GM10248 (cell line): Measurements from ENCODE around the gene GRID2.

ENCODE experiments used
- CTCF ChIA-PET: fragments of 300-600 bp; sonication (Branson Sonifier 250); formaldehyde crosslinking; extraction: SDS; loops from one replicate; lab custom pipeline; 2021; ENCODE audit warnings: antibody characterized with exemption; lab: Yijun Ruan, JAX
- POLR2A ChIA-PET: fragments of 350-650 bp; sonication (Branson Sonifier 250); formaldehyde crosslinking; extraction: SDS; loops from one replicate; lab custom pipeline; 2020; ENCODE audit warnings: antibody characterized with exemption; lab: Yijun Ruan, JAX
- DNase-seq: peaks from one replicate; pipeline ENCODE4 v3.0.0; 2012; ENCODE audit errors: extremely low spot score
- TF ChIP-seq, protein P1 (sequence below): IDR thresholded peaks from 2 replicates; pipeline ENCODE4 v1.5.1; 2012; ENCODE audit warnings: mild to moderate bottlenecking, low read depth; ENCODE audit errors: extremely low read depth, missing control alignments, control extremely low read depth

Gene GRID2

DNA sequence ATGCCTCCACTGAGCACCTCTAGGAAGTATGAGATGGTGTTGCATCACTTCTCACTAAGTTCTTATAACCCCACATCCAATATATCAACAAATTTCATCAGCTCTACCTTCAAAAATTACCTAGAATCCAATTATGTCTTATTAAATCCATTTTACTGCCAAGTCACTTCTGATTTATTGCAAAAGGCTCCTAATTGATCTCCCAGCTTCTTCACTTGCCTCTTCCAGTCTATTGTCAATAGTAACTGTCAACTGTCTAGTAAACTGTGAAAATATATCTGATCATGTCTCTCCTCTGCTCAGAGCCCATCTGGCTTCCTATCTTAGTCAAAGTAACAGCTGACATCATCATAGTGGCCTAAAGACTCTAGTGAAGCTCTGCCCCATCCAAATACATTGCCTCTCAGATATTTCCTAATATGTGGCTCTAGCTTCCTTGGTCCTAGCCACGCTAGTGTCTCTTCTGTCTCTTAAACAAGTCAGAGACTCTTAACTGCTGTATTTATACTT is 1110.3 kb downstream of the GRID2 start:
- TF ChIP-seq, protein P1, sequence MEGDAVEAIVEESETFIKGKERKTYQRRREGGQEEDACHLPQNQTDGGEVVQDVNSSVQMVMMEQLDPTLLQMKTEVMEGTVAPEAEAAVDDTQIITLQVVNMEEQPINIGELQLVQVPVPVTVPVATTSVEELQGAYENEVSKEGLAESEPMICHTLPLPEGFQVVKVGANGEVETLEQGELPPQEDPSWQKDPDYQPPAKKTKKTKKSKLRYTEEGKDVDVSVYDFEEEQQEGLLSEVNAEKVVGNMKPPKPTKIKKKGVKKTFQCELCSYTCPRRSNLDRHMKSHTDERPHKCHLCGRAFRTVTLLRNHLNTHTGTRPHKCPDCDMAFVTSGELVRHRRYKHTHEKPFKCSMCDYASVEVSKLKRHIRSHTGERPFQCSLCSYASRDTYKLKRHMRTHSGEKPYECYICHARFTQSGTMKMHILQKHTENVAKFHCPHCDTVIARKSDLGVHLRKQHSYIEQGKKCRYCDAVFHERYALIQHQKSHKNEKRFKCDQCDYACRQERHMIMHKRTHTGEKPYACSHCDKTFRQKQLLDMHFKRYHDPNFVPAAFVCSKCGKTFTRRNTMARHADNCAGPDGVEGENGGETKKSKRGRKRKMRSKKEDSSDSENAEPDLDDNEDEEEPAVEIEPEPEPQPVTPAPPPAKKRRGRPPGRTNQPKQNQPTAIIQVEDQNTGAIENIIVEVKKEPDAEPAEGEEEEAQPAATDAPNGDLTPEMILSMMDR: no peak
- CTCF ChIA-PET: interaction anchor here (0.6 to 1.3 kb wide), 2 partner anchors 12 to 15 kb away, joined by 3 read pairs; no protein-coding TSS in a partner anchor

DNA sequence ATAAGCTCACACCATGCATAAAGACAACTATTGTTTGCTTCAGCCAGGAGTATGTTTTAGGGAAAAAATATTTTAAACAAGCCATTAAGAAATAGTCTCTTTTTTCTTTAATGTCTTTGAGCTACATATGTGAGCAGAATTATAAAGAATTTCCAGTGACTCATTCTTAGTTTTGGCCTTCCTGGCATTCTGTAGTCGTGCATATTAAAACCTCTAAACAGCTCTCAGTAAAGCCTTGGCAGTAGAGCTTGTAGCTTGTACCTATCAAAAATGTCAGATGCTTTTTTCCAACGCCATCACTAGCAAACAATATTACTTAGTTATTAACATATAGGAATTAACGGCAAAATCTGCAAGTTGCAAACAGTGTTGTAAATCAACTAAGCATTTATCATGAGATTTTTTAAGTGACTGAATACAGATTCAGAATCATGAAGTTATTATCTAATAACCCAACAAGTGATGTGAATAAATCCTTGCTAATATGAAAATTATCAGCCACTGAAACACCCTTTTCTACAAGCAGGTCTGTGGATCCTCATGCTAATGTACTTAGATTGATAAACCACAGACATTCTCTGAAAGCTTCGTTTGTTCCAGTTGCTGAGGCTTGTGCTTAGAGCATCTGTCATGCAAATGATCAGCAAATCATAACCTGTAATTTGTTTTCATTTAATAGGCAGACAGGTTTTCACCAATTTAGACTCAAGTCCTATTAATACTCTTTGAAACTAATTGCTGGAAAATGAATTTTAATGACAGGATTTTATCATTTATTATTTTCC is 1112.8 kb downstream of the GRID2 start:
- ChIA-PET CTCF (no interaction called here), POLR2A (no interaction called here)
- TF ChIP-seq, protein P1: no peak
- no peak for DNase-seq

More for the DNA sequence above, 1110.3 kb downstream of the GRID2 start:
- POLR2A ChIA-PET: no interaction called here
- DNase-seq: no peak

DNA sequence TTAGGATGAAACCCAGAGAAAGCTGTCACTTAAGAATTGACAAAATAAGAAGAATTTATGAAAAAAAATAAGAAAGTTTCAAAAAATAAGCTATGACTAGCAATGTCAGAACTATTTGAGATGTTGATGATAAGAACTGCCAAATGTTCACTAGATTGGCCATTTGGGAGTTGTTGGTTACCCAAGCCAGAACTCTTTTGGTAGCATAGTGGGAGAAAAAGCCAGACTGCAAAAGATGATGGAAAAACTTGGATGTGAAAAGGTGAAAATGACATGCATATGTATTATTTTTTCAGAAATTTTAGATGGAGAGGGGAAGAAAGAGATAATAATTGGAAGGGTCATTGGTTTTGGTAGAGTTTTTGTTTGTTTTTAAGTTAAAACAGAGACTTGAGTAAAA is 1127.6 kb downstream of the GRID2 start:
- CTCF ChIA-PET: no interaction called here
- TF ChIP-seq, protein P1: no peak
- no peak for DNase-seq
- POLR2A ChIA-PET: no interaction called here

DNA sequence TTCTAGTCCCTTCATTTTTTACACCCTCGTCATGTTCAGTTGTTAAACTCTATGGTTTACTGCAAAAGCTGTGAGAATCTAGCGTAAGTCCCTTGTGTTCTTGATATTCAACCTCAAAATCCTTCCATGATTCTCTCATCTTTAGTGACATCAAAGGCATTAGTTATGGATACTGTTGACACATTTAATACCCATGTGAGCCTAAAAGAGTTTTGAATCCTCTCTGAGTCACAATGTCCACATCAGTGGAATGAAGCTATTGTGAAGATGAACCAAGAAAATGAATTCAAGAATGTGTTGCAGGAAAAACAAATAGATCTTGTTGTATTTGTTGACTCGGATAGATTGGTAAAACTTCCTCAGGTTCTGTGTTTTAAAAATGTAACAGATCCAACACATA is 1130.1 kb downstream of the GRID2 start:
- POLR2A ChIA-PET: no interaction called here
- CTCF ChIA-PET: interaction anchor here (1.4 kb wide), 1 partner anchor 10 kb away, joined by 3 read pairs; no protein-coding TSS in a partner anchor
- TF ChIP-seq, protein P1: no peak
- DNase-seq: no peak

DNA sequence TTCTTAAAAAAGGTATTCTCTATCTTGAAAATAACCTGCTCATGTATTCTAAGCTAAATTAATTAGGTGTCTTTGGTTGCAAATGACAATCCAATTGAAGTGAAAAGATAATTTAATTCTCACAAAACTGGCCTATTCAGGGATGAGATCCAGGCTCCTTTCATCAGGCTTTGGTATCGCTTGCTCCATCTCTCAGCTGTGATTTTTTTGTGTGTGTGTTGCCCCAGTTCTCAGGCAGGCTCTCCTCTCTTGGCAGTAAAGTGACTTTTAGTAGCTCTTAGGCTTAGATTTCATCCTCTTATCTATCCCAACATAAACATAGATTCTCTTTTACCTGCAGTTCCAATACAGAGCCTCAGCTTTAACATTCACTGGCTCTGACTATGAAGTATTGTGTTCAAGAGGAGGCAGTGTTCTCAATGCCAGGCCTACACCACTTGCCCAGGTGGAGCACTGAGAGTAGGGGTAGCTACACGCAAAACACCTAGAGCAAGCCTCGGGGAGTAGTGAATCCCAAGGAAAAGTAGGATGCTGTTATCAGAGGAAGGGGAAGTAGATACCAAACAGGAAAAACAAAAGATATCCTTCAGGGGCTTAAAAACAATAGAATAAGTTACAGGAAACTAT is 1132.3 kb downstream of the GRID2 start:
- POLR2A ChIA-PET: no interaction called here
- TF ChIP-seq, protein P1: no peak
- DNase-seq: no peak
- CTCF ChIA-PET: interaction anchor here (1.9 kb wide), 1 partner anchor 18 kb away, joined by 6 read pairs; no protein-coding TSS in a partner anchor

DNA sequence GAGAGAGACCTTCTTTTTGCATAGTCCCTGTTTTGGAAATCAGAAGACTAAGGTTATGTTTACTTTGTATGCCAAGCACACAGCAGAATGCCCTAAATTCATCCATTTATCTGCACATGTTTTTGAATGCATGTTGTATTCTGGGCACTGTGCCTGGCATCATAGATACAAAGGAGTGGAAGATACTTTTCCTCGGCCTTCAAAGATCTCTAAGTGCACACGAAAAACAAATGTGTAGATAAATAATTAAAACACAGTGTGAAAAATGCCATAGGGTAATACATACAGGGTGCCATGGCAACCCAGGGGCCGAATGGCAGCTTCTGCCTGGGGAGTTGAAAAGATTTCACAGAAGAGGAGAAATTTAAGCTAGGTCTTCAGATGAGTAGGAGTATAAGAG is 1134.2 kb downstream of the GRID2 start:
- ChIA-PET POLR2A (no interaction called here), CTCF (no interaction called here)
- no peak for DNase-seq
- TF ChIP-seq, protein P1: no peak
